HG02678 (cell line): ENCODE data around the gene STON2.
"Not testable (repeated sequence)": the region's sequence is repeated elsewhere in the genome, so short reads cannot be mapped to it uniquely, and the experiment has no call there.

Experiments used
- ATAC-seq: cut with Tn5 transposase; IDR thresholded peaks from one replicate; pipeline ENCODE4 v1.9.1; 2021; ENCODE audit warnings: mild to moderate bottlenecking, moderate library complexity; ENCODE audit not compliant: unreplicated experiment

STON2 gene

DNA sequence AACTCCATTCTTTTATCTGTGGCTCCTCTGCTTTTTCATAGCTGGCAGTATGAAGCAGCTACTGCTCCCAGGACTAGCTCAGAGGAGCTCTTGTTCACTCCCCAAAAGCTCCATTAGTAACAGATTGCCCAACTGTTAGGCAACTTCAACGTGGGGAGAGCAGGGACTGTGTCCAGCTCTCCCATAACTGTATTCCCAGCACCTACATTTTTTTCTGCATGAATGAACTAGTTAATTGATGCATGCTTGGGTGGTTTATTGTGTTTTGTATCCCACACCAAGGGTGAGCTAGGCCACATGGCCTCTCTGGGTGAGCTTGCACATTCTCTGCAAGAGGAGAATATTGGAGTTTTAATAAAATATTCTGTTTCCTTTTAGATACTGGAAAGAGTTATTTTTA is 15.2 kb downstream of the STON2 start:
- no peak for ATAC-seq

DNA sequence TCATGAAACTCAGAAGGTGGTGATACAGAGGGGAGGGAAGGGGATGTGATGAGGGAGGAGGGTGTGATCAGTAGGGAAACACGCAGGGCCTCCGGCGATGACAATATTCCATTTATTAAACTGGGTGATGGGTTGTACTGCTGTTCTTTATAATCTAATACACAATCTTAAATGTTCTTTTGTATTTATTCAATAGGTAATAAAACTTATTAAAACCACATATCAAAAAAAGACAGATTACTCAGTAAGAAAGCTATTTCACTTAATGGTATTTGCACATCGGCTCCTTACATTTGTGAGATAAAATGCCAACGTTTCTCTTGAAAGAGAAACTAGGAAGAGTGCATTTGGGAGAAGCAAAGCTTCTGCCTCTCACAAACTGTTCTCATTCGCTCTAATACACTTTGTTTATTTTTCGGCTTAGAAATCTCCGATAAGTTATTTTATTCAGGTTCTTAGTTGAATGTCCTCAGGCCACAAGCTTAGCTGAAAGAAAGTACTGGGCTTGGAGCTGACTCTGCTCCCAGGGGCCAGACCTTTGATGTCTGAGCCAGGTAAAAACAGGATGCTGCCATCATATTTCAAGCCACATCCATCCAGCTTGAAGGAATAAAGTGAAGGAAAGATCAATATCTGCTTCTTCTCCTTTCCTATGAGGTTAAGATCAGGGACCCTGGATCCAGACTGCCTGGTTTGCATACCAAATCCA is 17.5 kb downstream of the STON2 start:
- no peak for ATAC-seq

GRCh38 chr14:81380009-81380408 is 20.1 kb downstream of the STON2 start:
- not testable (repeated sequence) for ATAC-seq

GRCh38 chr14:81371802-81372201 is 28.3 kb downstream of the STON2 start:
- ATAC-seq = no peak

GRCh38 chr14:81367563-81367962 is 32.6 kb downstream of the STON2 start:
- ATAC-seq = no peak

GRCh38 chr14:81366884-81367283 is 33.2 kb downstream of the STON2 start:
- ATAC-seq = no peak

- ATAC-seq = no peak
These were observed 33.9 kb downstream of the STON2 start for GRCh38 chr14:81366214-81366613.

DNA sequence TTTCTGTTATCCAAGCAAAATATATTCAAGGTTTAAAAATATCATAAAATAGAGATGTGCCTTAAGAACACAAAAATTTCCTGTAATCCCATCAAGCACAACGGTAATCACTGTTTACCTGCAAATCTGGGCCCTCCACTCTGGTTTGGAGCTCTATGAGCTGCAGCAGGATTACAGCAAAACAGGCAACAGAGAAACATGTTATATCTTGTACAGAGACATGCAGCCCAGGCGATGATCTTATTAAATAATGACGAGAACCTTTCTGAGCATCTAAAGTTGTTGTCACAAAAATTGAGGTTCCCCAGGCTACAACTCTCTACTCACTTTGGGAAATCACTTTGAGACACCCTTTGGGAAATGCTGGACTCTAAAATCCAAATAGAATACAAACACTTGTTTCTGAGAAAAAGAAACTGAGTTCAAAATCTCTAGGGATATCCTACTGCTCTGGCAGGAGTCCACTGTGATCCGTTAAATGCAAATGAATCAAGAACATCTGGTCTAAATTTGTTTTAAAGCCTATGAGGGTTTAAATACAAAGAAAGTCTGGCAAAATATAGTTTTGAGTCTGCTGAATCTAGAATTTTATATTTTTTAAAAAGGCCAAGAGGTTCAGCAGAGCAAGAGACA is 36.3 kb downstream of the STON2 start:
- ATAC-seq = no peak

DNA sequence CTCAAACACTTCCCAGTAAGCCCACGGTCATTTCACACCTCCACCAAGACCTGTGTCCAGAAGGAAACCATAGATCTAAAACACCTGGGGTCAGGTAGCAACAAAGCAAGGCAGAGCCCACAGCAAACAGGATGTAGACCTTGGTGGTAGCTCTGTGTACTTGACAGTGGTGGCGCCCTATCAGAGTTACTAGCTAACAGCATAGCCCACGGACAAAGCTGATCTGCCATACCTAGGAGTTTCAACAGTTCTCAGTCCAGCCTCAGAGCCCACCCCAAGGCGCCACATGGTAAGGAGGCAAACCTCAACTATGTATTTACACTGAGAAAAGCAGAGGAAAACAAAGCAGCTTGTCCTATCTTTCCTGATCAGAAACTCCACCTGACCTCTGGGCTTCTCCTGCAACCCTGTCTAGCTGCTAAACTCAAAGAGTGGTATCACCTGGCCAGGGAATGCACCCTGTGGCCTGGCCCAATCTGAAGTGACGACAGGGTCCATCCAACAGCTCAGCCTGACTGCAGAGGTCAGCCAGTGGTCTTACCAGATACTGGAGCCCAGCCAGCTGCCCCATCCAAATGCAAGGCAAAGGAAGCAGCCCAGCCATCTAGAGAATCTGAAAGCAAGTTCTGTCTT is 46.3 kb downstream of the STON2 start:
- ATAC-seq = no peak

DNA sequence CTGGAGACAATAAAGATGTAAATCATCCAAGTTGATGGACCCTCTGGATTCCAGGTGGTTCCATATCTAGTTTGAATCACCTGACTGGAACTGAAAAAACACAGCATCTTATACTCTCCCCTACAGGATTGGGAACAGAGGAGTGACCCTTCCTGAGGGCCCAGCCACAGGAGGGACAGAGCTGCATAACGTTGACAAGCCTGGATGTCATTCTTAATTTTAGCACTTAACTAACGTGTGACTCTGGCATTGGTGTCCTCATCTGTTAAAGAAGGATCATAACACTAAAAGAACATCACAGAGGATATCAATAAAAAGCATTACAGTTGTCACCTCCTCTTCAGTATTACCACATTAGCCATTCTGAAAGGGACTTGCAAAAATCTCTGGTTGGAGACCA is 47.7 kb downstream of the STON2 start:
- ATAC-seq = no peak

- no peak for ATAC-seq
These were observed 48.9 kb downstream of the STON2 start for GRCh38 chr14:81351205-81351604.

- no peak for ATAC-seq
These were observed 49.6 kb downstream of the STON2 start for GRCh38 chr14:81350344-81351130.

GRCh38 chr14:81348061-81348460 is 52.1 kb downstream of the STON2 start:
- ATAC-seq = no peak

- ATAC-seq = no peak
These were observed 54.3 kb downstream of the STON2 start for GRCh38 chr14:81345781-81346180.

DNA sequence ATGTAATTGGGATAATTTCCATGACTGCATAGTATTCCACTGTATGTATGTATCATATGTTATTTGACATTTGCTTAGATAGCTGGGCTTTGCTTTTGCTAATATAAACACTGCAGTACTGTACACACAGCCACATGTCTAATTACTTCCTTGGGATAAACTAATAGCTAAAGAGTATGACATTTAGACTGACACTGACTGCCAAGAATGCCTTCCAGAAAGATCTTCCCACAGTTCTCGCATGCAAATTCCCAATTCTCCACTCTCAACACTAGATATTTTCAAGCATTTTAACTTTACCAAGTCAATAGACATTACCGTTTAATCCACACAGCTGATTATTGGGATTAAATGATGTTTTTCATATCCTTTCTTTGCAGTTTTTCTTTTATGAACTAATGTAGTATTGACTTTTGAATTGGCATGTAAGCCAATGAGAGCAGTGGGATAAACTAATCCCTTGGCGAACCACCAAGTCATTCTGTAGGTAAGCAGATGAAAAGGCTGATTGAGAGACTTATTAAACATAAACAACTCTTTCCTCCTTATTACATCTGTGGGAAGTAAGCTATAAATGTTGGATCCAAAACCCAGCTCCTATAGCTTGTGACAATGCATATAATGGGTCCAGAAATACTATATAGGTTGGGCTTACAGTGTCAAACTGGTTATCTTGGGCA is 55.5 kb downstream of the STON2 start:
- ATAC-seq = no peak

DNA sequence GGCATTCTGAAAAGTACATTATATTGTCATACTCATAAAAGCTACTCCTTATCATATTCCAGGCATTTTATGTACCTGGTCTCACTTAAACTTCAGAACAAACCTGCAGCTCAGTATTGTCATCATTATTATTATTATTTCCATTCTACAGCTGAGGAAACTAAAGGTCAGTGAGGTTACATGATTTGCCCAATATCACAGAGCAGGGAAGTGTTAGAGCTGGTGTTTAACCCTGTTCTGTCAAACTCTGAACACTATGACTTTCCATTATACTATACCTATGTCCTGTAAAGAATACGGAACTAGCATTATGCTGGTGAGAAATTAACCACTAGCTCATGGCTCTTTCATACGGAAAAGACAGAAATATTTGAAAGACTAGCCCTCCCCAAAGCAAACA is 56.4 kb downstream of the STON2 start:
- no peak for ATAC-seq

DNA sequence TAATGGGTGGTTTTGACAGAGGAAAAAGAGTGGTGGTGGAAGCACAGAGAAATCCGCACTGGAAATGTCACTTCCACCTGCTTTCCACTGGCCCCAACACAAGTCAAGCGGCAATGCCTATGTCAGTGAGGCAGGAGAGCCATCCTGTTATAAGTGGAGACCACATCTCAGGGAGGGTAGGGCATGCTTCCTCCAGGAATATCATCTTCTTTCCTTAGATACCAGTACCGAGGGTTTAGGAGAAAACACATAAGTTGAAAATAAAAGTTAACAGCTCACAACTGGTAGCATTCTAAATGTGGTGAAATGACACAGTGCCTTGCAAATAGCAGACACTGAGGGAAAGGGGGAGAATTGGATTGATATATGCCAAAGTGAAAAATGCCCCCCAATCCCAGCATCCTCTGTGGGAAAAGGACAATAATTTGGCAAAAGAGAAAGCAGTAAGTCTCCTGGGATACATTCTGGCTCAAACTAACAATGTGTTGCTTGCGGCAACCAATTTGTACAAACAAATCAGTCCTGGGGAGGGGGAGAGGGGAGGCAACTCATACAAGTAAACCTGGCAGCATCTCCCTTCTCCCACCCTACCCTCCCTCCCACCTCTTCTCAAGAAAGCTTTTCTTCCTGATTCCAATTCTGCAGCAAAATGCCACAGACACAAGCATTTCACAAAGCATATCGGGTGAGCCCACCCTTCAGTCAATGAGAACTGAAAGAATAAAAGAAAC is 57.1 kb downstream of the STON2 start:
- ATAC-seq = no peak

DNA sequence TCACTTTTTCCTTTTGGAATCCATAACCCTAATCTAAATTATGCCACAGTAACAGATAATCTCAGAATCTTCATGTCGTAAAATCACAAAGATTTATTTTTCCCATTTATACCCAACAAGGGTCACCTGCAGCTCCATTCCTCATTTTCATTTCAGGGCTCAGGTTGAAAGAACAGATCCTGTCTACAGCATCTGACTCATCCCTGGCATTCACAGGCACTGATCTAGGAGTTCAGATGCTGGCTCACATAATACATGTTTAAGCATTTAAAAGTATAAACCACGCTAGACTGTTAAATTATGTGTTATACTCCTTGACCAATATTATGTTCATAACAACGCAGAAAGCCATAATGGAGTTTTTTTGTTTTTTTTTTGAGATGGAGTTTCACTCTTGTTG is 58.3 kb downstream of the STON2 start:
- ATAC-seq = no peak

DNA sequence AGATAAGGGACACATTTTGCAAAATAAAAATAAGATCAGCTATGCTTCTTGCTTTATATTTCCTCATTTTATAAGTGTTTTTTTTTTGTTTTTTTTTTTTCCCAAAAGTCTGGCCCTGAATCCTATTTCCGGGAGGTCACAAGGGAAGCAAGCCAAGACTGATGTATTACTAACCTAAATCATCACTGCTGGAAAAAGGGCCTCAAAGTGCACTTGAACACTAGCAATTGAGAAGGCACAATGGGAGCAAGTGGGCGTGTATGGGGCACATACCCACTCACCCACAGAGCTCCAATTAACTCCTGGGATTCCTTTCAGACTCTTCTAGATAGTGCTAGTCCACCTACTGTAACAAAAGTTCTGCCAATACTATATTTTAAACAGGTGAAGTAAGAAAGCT is 58.8 kb downstream of the STON2 start:
- ATAC-seq = no peak

- no peak for ATAC-seq
These were observed 59.9 kb downstream of the STON2 start for GRCh38 chr14:81340201-81340600.
